ENCODE measurements around the gene OPCML.

OPCML gene

GRCh38 chr11:133024301-133024700 lies 508.0 kb downstream of the OPCML start:
- H3K4me3 ChIP-seq (ENCODE audit: low read depth in 1 of 2, low read length in 2 of 2), result no peak overlapping the region
- H3K9me3 ChIP-seq (ENCODE audit: control insufficient read depth in 1 of 2, low read length in 2 of 2), result no peaks in the 10 kb centered on the region
- H3K4me1 ChIP-seq (ENCODE audit: control insufficient read depth in 1 of 2, insufficient read depth in 2 of 2, low read length in 2 of 2), result no peaks in the 10 kb centered on the region
- H3K9ac ChIP-seq (ENCODE audit: low read depth in 1 of 2, low read length in 2 of 2), result no peak overlapping the region
- H3K27ac ChIP-seq (ENCODE audit: low read depth, low read length), result no peak overlapping the region
- H3K27me3 ChIP-seq (ENCODE audit: control insufficient read depth in 1 of 2, insufficient read depth in 2 of 2, low read length in 2 of 2), result peaks cover 0 to 6% of the 10 kb centered on the region in 2 donors
- no peaks in the 10 kb centered on the region for H3K36me3 ChIP-seq (ENCODE audit: control insufficient read depth in 1 of 2, insufficient read depth in 2 of 2, low read length in 2 of 2)

GRCh38 chr11:133023232-133023631 lies 509.1 kb downstream of the OPCML start:
- no peak overlapping the region for H3K27ac ChIP-seq (ENCODE audit: low read depth, low read length)
- H3K27me3 ChIP-seq (ENCODE audit: control insufficient read depth in 1 of 2, insufficient read depth in 2 of 2, low read length in 2 of 2), result peaks cover 0 to 6% of the 10 kb centered on the region in 2 donors
- H3K9ac ChIP-seq (ENCODE audit: low read depth in 1 of 2, low read length in 2 of 2), result no peak overlapping the region
- H3K36me3 ChIP-seq (ENCODE audit: control insufficient read depth in 1 of 2, insufficient read depth in 2 of 2, low read length in 2 of 2), result no peaks in the 10 kb centered on the region
- H3K4me3 ChIP-seq (ENCODE audit: low read depth in 1 of 2, low read length in 2 of 2), result no peak overlapping the region
- H3K9me3 ChIP-seq (ENCODE audit: control insufficient read depth in 1 of 2, low read length in 2 of 2), result no peaks in the 10 kb centered on the region
- no peaks in the 10 kb centered on the region for H3K4me1 ChIP-seq (ENCODE audit: control insufficient read depth in 1 of 2, insufficient read depth in 2 of 2, low read length in 2 of 2)

- H3K9me3 ChIP-seq (ENCODE audit: control insufficient read depth in 1 of 2, low read length in 2 of 2), result no peaks in the 10 kb centered on the region
- H3K4me3 ChIP-seq (ENCODE audit: low read depth in 1 of 2, low read length in 2 of 2), result no peak overlapping the region
- no peaks in the 10 kb centered on the region for H3K4me1 ChIP-seq (ENCODE audit: control insufficient read depth in 1 of 2, insufficient read depth in 2 of 2, low read length in 2 of 2)
- H3K9ac ChIP-seq (ENCODE audit: low read depth in 1 of 2, low read length in 2 of 2), result no peak overlapping the region
- no peak overlapping the region for H3K27ac ChIP-seq (ENCODE audit: low read depth, low read length)
- H3K27me3 ChIP-seq (ENCODE audit: control insufficient read depth in 1 of 2, insufficient read depth in 2 of 2, low read length in 2 of 2), result peaks cover 0 to 6% of the 10 kb centered on the region in 2 donors
- no peaks in the 10 kb centered on the region for H3K36me3 ChIP-seq (ENCODE audit: control insufficient read depth in 1 of 2, insufficient read depth in 2 of 2, low read length in 2 of 2)
Observed at GRCh38 chr11:133021553-133021952, 510.7 kb downstream of the OPCML start.

GRCh38 chr11:133020372-133020714 lies 512.0 kb downstream of the OPCML start:
- Histone ChIP-seq H3K4me1 (ENCODE audit: control insufficient read depth in 1 of 2, insufficient read depth in 2 of 2, low read length in 2 of 2) (no peaks in the 10 kb centered on the region), H3K4me3 (ENCODE audit: low read depth in 1 of 2, low read length in 2 of 2) (no peak overlapping the region), H3K36me3 (ENCODE audit: control insufficient read depth in 1 of 2, insufficient read depth in 2 of 2, low read length in 2 of 2) (no peaks in the 10 kb centered on the region), H3K27me3 (ENCODE audit: control insufficient read depth in 1 of 2, insufficient read depth in 2 of 2, low read length in 2 of 2) (peaks cover 0 to 6% of the 10 kb centered on the region in 2 donors), H3K9me3 (ENCODE audit: control insufficient read depth in 1 of 2, low read length in 2 of 2) (no peaks in the 10 kb centered on the region), H3K27ac (ENCODE audit: low read depth, low read length) (no peak overlapping the region), H3K9ac (ENCODE audit: low read depth in 1 of 2, low read length in 2 of 2) (no peak overlapping the region)

GRCh38 chr11:133019545-133020371 lies 512.5 kb downstream of the OPCML start:
- Histone ChIP-seq H3K27me3 (ENCODE audit: control insufficient read depth in 1 of 2, insufficient read depth in 2 of 2, low read length in 2 of 2) (peaks cover 0 to 6% of the 10 kb centered on the region in 2 donors), H3K4me1 (ENCODE audit: control insufficient read depth in 1 of 2, insufficient read depth in 2 of 2, low read length in 2 of 2) (no peaks in the 10 kb centered on the region), H3K36me3 (ENCODE audit: control insufficient read depth in 1 of 2, insufficient read depth in 2 of 2, low read length in 2 of 2) (no peaks in the 10 kb centered on the region), H3K9me3 (ENCODE audit: control insufficient read depth in 1 of 2, low read length in 2 of 2) (no peaks in the 10 kb centered on the region), H3K27ac (ENCODE audit: low read depth, low read length) (no peak overlapping the region), H3K9ac (ENCODE audit: low read depth in 1 of 2, low read length in 2 of 2) (no peak overlapping the region), H3K4me3 (ENCODE audit: low read depth in 1 of 2, low read length in 2 of 2) (no peak overlapping the region)

- H3K27me3 ChIP-seq (ENCODE audit: control insufficient read depth in 1 of 2, insufficient read depth in 2 of 2, low read length in 2 of 2), result peaks cover 0 to 3% of the 10 kb centered on the region in 2 donors
- peaks cover 3 to 10% of the 10 kb centered on the region in 2 donors for H3K4me1 ChIP-seq (ENCODE audit: control insufficient read depth in 1 of 2, insufficient read depth in 2 of 2, low read length in 2 of 2)
- no peak overlapping the region for H3K9ac ChIP-seq (ENCODE audit: low read depth in 1 of 2, low read length in 2 of 2)
- no peaks in the 10 kb centered on the region for H3K36me3 ChIP-seq (ENCODE audit: control insufficient read depth in 1 of 2, insufficient read depth in 2 of 2, low read length in 2 of 2)
- no peak overlapping the region for H3K4me3 ChIP-seq (ENCODE audit: low read depth in 1 of 2, low read length in 2 of 2)
- H3K9me3 ChIP-seq (ENCODE audit: control insufficient read depth in 1 of 2, low read length in 2 of 2), result no peaks in the 10 kb centered on the region
- H3K27ac ChIP-seq (ENCODE audit: low read depth, low read length), result no peak overlapping the region
Observed at GRCh38 chr11:133015457-133015856, 516.8 kb downstream of the OPCML start.

- H3K27ac ChIP-seq (ENCODE audit: low read depth, low read length), result no peak overlapping the region
- no peaks in the 10 kb centered on the region for H3K9me3 ChIP-seq (ENCODE audit: control insufficient read depth in 1 of 2, low read length in 2 of 2)
- no peak overlapping the region for H3K9ac ChIP-seq (ENCODE audit: low read depth in 1 of 2, low read length in 2 of 2)
Observed at GRCh38 chr11:133014337-133014736, 518.0 kb downstream of the OPCML start.

GRCh38 chr11:133012803-133013202 lies 519.5 kb downstream of the OPCML start:
- Histone ChIP-seq H3K9ac (ENCODE audit: low read depth in 1 of 2, low read length in 2 of 2) (no peak overlapping the region), H3K27me3 (ENCODE audit: control insufficient read depth in 1 of 2, insufficient read depth in 2 of 2, low read length in 2 of 2) (peaks cover 13 to 18% of the 10 kb centered on the region in 2 donors), H3K4me1 (ENCODE audit: control insufficient read depth in 1 of 2, insufficient read depth in 2 of 2, low read length in 2 of 2) (peaks cover 3 to 10% of the 10 kb centered on the region in 2 donors), H3K36me3 (ENCODE audit: control insufficient read depth in 1 of 2, insufficient read depth in 2 of 2, low read length in 2 of 2) (no peaks in the 10 kb centered on the region), H3K4me3 (ENCODE audit: low read depth in 1 of 2, low read length in 2 of 2) (no peak overlapping the region), H3K27ac (ENCODE audit: low read depth, low read length) (no peak overlapping the region), H3K9me3 (ENCODE audit: control insufficient read depth in 1 of 2, low read length in 2 of 2) (no peaks in the 10 kb centered on the region)

More at GRCh38 chr11:133014337-133014736, 518.0 kb downstream of the OPCML start:
- Histone ChIP-seq H3K4me1 (ENCODE audit: control insufficient read depth in 1 of 2, insufficient read depth in 2 of 2, low read length in 2 of 2) (peaks cover 3 to 10% of the 10 kb centered on the region in 2 donors), H3K36me3 (ENCODE audit: control insufficient read depth in 1 of 2, insufficient read depth in 2 of 2, low read length in 2 of 2) (no peaks in the 10 kb centered on the region), H3K27me3 (ENCODE audit: control insufficient read depth in 1 of 2, insufficient read depth in 2 of 2, low read length in 2 of 2) (peaks cover 8 to 12% of the 10 kb centered on the region in 2 donors), H3K4me3 (ENCODE audit: low read depth in 1 of 2, low read length in 2 of 2) (no peak overlapping the region)

- Histone ChIP-seq H3K4me3 (ENCODE audit: low read depth in 1 of 2, low read length in 2 of 2) (no peak overlapping the region), H3K9ac (ENCODE audit: low read depth in 1 of 2, low read length in 2 of 2) (no peak overlapping the region), H3K9me3 (ENCODE audit: control insufficient read depth in 1 of 2, low read length in 2 of 2) (no peaks in the 10 kb centered on the region), H3K27ac (ENCODE audit: low read depth, low read length) (no peak overlapping the region), H3K27me3 (ENCODE audit: control insufficient read depth in 1 of 2, insufficient read depth in 2 of 2, low read length in 2 of 2) (peaks cover 13 to 18% of the 10 kb centered on the region in 2 donors), H3K4me1 (ENCODE audit: control insufficient read depth in 1 of 2, insufficient read depth in 2 of 2, low read length in 2 of 2) (peaks cover 3 to 10% of the 10 kb centered on the region in 2 donors), H3K36me3 (ENCODE audit: control insufficient read depth in 1 of 2, insufficient read depth in 2 of 2, low read length in 2 of 2) (no peaks in the 10 kb centered on the region)
Observed at GRCh38 chr11:133011604-133012003, 520.7 kb downstream of the OPCML start.

GRCh38 chr11:133007027-133007584 lies 525.2 kb downstream of the OPCML start:
- peaks cover 0 to 2% of the 10 kb centered on the region in 2 donors for H3K9me3 ChIP-seq (ENCODE audit: control insufficient read depth in 1 of 2, low read length in 2 of 2)
- no peak overlapping the region for H3K9ac ChIP-seq (ENCODE audit: low read depth in 1 of 2, low read length in 2 of 2)
- H3K27me3 ChIP-seq (ENCODE audit: control insufficient read depth in 1 of 2, insufficient read depth in 2 of 2, low read length in 2 of 2), result peaks cover 17 to 18% of the 10 kb centered on the region in 2 donors
- H3K4me3 ChIP-seq (ENCODE audit: low read depth in 1 of 2, low read length in 2 of 2), result no peak overlapping the region
- no peak overlapping the region for H3K27ac ChIP-seq (ENCODE audit: low read depth, low read length)
- H3K4me1 ChIP-seq (ENCODE audit: control insufficient read depth in 1 of 2, insufficient read depth in 2 of 2, low read length in 2 of 2), result peaks cover 2 to 10% of the 10 kb centered on the region in 2 donors
- H3K36me3 ChIP-seq (ENCODE audit: control insufficient read depth in 1 of 2, insufficient read depth in 2 of 2, low read length in 2 of 2), result no peaks in the 10 kb centered on the region
